HEK293T (cell line): ENCODE measurements around the gene BBX.

Experiments used
- CTCF ChIA-PET: fragments of 350-600 bp; formaldehyde crosslinking; extraction: SDS; loops from one replicate; lab custom pipeline; 2021; ENCODE audit warnings: antibody characterized with exemption, inconsistent platforms; lab: Yijun Ruan, JAX
- POLR2A ChIA-PET: fragments of 350-600 bp; formaldehyde crosslinking; extraction: SDS; loops from one replicate; lab custom pipeline; 2020; ENCODE audit warnings: antibody characterized with exemption, inconsistent platforms; lab: Yijun Ruan, JAX
- DNase-seq: peaks from one replicate; pipeline ENCODE4 v3.0.0; 2012; ENCODE audit warnings: mixed read lengths; ENCODE audit errors: extremely low spot score
- ARNT ChIP-seq: fragments of 450-650 bp; IDR thresholded peaks from 2 replicates; pipeline ENCODE4 v1.6.1; 2017; ENCODE audit warnings: mild to moderate bottlenecking
- BHLHE40 ChIP-seq: fragments of 450-650 bp; IDR thresholded peaks from 2 replicates; pipeline ENCODE4 v1.6.1; 2016; ENCODE audit warnings: mild to moderate bottlenecking, moderate library complexity, borderline replicate concordance
- CTBP1 ChIP-seq: fragments of 450-650 bp; IDR thresholded peaks from 2 replicates; pipeline ENCODE4 v1.6.1; 2016; ENCODE audit warnings: borderline replicate concordance
- ELF4 ChIP-seq: fragments of 450-650 bp; IDR thresholded peaks from 2 replicates; pipeline ENCODE4 v1.6.1; 2017; ENCODE audit warnings: antibody characterized with exemption
- FOXA1 ChIP-seq: fragments of 450-650 bp; IDR thresholded peaks from 2 replicates; pipeline ENCODE4 v1.6.1; 2016; ENCODE audit warnings: mild to moderate bottlenecking
- FOXK2 ChIP-seq: fragments of 450-650 bp; IDR thresholded peaks from 2 replicates; pipeline ENCODE4 v1.6.1; 2016; ENCODE audit warnings: mild to moderate bottlenecking
- FOXM1 ChIP-seq: fragments of 450-650 bp; IDR thresholded peaks from 2 replicates; pipeline ENCODE4 v1.6.1; 2017; ENCODE audit warnings: mild to moderate bottlenecking, borderline replicate concordance
- HDGF ChIP-seq: fragments of 450-650 bp; IDR thresholded peaks from 2 replicates; pipeline ENCODE4 v1.6.1; 2017; ENCODE audit warnings: antibody characterized with exemption, borderline replicate concordance
- L3MBTL2 ChIP-seq: fragments of 450-650 bp; conservative IDR thresholded peaks from 2 replicates; pipeline ENCODE4 v1.6.1; 2016; ENCODE audit warnings: mild to moderate bottlenecking
- LEF1 ChIP-seq: fragments of 450-650 bp; IDR thresholded peaks from 2 replicates; pipeline ENCODE4 v1.6.1; 2017; ENCODE audit warnings: mild to moderate bottlenecking, borderline replicate concordance
- NFRKB ChIP-seq: fragments of 450-650 bp; IDR thresholded peaks from 2 replicates; pipeline ENCODE4 v1.6.1; 2016; ENCODE audit warnings: mild to moderate bottlenecking, moderate library complexity
- SP1 ChIP-seq: fragments of 450-650 bp; IDR thresholded peaks from 2 replicates; pipeline ENCODE4 v1.6.1; 2017
- SUZ12 ChIP-seq: fragments of 450-650 bp; IDR thresholded peaks from 2 replicates; pipeline ENCODE4 v1.6.1; 2016; ENCODE audit warnings: mild to moderate bottlenecking
- TARDBP ChIP-seq: fragments of 450-650 bp; IDR thresholded peaks from 2 replicates; pipeline ENCODE4 v1.6.1; 2016
- ZNF384 ChIP-seq: fragments of 450-650 bp; IDR thresholded peaks from 2 replicates; pipeline ENCODE4 v1.6.1; 2016
- TF ChIP-seq, protein P1 (sequence below): fragments of 450-650 bp; IDR thresholded peaks from 2 replicates; pipeline ENCODE4 v1.6.1; 2016

BBX gene

DNA sequence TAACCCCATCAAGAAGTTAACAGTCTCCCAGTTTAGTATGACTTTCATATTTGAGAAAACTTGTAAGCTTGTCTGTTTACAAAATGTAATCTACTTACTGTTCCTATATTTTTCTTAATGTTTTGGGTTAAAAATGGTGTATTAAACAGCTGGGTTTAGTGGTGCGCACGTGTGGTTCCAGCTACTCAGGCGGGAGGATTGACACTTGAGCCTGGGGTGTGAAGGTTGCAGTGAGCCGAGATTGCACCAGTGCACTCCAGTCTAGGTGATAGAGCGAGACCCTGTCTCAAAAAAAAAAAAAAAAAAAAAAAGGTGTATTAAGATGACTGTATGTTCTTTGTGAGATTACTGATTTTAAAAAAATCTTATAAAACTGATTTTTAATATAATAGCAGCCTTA is 69.3 kb downstream of the BBX start:
- TF ChIP-seq FOXA1 (no peak), ZNF384 (no peak), SUZ12 (no peak)
- CTCF ChIA-PET = no interaction called here
- POLR2A ChIA-PET = no interaction called here
- no peak for DNase-seq

DNA sequence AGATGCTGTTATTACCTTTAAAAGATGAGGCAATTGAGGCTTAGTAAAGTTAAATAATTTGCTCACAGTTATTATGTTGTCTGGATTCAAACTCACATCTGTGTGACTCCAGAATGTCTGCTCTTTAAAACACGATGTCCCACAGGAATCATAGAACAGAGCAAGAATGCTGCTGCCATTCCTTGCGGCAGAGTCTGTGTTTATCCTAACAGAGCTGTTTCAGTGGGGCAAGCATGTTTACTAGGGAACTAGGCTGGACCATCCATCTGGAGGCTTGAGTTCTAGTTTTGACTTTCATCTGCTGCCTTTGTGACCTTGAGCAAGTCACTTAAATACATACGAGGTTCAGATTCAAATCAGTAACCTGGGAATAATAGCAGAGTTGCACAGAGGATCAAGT is 72.1 kb downstream of the BBX start:
- DNase-seq = no peak
- ChIA-PET CTCF (no interaction called here), POLR2A (no interaction called here)
- TF ChIP-seq ELF4 (no peak), SUZ12 (no peak), LEF1 (no peak), FOXA1 (no peak), SP1 (no peak), FOXK2 (no peak), CTBP1 (no peak), BHLHE40 (no peak), TARDBP (no peak), ARNT (no peak), FOXM1 (no peak), ZNF384 (no peak), L3MBTL2 (no peak), NFRKB (no peak), HDGF (no peak)
- TF ChIP-seq, protein P1, sequence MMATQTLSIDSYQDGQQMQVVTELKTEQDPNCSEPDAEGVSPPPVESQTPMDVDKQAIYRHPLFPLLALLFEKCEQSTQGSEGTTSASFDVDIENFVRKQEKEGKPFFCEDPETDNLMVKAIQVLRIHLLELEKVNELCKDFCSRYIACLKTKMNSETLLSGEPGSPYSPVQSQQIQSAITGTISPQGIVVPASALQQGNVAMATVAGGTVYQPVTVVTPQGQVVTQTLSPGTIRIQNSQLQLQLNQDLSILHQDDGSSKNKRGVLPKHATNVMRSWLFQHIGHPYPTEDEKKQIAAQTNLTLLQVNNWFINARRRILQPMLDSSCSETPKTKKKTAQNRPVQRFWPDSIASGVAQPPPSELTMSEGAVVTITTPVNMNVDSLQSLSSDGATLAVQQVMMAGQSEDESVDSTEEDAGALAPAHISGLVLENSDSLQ = no peak

DNA sequence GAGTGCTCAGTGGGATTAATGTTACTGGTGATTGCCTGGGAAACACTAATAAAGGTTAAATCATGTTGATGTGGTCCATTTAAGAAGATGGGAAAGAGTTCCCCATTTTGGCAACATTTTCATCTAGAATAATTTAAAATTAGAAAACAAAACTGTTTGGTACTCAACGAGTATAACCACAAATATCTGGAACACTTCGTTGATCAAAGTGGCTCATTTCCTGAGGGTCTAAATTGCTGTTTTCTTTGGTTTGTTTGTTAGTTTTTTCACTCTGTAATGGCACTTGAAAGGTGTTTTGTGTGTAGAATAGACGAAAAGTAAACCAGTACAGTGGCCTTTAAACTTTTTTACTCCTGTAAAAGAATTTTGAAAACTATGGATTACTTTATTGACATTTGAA is 73.9 kb downstream of the BBX start:
- POLR2A ChIA-PET = no interaction called here
- DNase-seq = no peak
- CTCF ChIA-PET = no interaction called here
- no peak for TF ChIP-seq ZNF384
- TF ChIP-seq TARDBP = no peak
- TF ChIP-seq FOXA1 = no peak
- no peak for TF ChIP-seq NFRKB
- no peak for TF ChIP-seq SUZ12
- no peak for TF ChIP-seq CTBP1
- TF ChIP-seq, protein P1 = no peak
- no peak for TF ChIP-seq ELF4
- no peak for TF ChIP-seq FOXM1

DNA sequence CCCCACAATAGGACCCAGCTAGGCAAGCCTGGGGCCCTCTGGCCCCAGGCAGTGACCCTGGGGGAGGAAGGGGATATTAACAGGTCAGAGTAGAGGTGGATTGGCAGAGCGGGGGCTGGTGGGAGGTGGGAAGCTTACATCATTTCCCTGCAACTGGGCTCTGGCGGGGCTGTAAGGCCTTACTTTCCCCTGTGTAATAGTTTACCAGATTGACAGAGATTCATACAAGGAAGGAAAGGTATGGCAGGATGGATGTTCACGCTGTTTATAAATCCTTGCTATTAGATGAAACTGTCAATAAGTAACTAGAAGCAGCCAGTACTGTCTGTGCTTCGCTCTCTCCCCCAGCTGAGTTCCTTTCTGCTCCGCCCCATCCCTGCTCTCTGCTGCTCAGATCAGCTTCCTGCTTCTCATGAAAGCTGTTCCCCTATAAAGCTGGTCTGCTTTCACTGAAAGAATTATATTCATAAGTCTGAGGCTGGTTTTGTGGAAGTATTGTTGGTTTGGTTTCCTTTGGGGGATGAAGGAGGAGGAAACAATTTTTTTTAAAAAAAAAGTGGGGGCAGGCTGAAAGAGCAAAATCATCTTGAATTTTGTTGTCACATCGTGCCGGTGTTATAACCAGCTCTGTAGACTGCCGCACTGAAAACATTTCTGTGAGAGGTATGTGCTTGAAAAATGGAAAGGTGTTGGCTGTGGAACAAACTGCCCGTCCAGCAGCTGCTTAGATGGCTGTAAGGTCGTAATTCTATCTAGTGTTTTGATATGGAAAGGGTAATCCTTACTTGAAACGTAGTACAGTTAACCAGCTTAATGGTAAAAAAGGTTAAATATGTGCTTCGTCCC is 76.4 kb downstream of the BBX start:
- ChIA-PET CTCF (interaction anchor here (0.6 to 0.9 kb wide), 3 partner anchors 14 to 84 kb away, joined by 3 to 5 read pairs (median 4); no protein-coding TSS in a partner anchor), POLR2A (interaction anchor here (1.5 to 2.1 kb wide), 2 partner anchors 11 to 16 kb away, joined by 4 to 7 read pairs; no protein-coding TSS in a partner anchor)
- peak; percentile 26 for DNase-seq
- TF ChIP-seq CTBP1 = no peak

DNA sequence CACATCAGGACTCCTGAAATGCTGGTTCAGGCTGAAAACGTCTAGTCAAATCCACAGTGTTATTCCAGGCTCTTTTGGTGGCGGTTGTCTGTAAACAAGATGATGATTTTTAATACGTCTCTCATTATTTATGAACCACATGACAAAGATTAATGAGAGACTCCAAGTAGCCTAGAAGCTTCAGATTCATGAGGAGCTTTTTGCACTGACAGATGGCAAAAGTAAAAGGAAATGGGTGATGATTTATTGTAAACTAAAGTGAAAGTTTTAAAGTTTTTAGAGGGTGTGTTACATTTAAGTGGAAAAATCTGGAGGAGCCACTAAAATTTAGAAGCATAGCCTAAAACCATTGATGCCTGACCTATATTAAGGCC is 77.0 kb downstream of the BBX start:
- DNase-seq = no peak
- POLR2A ChIA-PET = interaction anchor here (1.5 to 2.1 kb wide), 2 partner anchors 12 to 15 kb away, joined by 4 to 7 read pairs; no protein-coding TSS in a partner anchor
- CTCF ChIA-PET = interaction anchor here (0.6 kb wide), 1 partner anchor 85 kb away, joined by 5 read pairs; no protein-coding TSS in a partner anchor
- TF ChIP-seq, protein P1 = peak; percentile 87
- TF ChIP-seq L3MBTL2 = no peak

DNA sequence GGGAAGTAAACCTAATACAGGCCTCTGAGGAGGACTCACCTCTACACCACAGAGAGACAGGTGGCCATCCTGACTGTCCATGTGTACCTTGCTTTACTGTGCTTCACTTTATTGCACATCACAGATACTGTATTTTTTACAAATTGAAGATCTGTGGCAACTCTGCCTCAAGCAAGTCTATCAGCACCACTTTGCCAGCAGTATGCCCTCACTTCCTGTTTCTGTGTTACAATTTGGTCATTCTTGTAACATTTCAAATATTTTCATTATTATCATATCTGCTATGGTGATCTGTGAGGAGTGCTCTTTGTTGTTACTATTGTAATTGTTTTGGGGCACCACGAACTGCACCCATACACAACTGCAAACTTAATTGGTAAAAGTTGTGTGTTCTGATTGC is 78.0 kb downstream of the BBX start:
- POLR2A ChIA-PET = no interaction called here
- no peak for DNase-seq
- TF ChIP-seq ARNT = no peak
- TF ChIP-seq SP1 = no peak
- no peak for TF ChIP-seq FOXK2
- no peak for TF ChIP-seq ZNF384
- CTCF ChIA-PET = no interaction called here

DNA sequence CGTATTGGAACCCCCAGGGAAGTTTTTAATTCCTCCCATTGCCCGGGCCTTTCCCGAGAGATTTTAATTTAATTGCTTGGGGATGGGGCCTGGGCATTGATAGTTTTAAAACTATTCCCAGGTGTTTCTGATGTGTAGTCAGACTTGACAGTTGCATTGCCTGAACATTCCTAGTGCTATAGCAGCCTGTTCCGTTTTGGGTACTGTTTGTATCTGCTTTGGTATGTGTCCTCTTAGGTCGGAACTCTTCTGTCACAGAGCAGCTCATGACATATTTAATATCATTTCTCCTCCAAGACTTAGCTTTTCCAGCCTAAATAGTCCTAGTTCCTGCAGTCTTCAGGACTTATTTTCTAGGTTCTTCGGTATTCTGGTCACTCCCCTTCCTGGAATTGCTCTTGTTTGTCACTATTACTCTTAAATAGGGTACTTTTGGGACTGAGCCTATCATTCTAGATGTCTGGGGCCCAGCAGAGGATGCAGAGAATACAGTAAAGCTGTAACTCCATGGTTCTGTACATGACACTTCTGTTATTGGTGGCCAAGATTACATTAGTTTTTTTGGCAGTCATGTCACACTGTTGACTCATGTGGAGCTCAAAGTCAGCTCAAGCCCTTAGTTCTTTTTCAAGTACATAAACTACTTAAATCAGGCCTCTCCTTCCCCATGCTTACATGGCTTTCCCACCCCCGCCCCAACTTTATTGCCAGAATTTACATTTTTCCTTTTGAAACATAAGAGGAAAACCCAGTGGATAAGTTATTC is 81.5 kb downstream of the BBX start:
- POLR2A ChIA-PET = no interaction called here
- no peak for TF ChIP-seq L3MBTL2
- TF ChIP-seq BHLHE40 = no peak
- no peak for TF ChIP-seq FOXA1
- no peak for TF ChIP-seq LEF1
- no peak for TF ChIP-seq ZNF384
- TF ChIP-seq FOXK2 = no peak
- TF ChIP-seq, protein P1 = no peak
- no peak for TF ChIP-seq TARDBP
- no peak for TF ChIP-seq SUZ12
- TF ChIP-seq NFRKB = no peak
- TF ChIP-seq FOXM1 = no peak
- CTCF ChIA-PET = interaction anchor here (1.0 to 1.1 kb wide), 2 partner anchors 13 to 30 kb away, joined by 3 to 4 read pairs; no protein-coding TSS in a partner anchor
- DNase-seq = no peak
